Activated naive CD4-positive, alpha-beta T cell treated with anti-CD3 and anti-CD28 coated beads, Interleukin-2, amount 50 U/mL, for 72 hours (primary cell): ENCODE results near the gene MAP3K14. TPM values are rescaled to one million over a fixed set of nuclear protein-coding genes. Genes with fewer than 3 reads are reported as not detected.

Experiments
- ATAC-seq, 2 donors: fragments of 150-1000 bp; cut with Tn5 transposase; 2 replicates each; pipeline ENCODE4 v1.10.0; 2021; ENCODE audit warnings: mild to moderate bottlenecking in 2 of 2, moderate library complexity in 2 of 2
- DNase-seq, 2 donors: peaks; one replicate each; pipeline ENCODE4 v3.0.0; 2021 to 2022; ENCODE audit warnings: low spot score in 2 of 2
- H3K27ac Mint-ChIP-seq, 2 donors: one replicate each; pipeline ENCODE4 v1.8.0; 2022; ENCODE audit warnings: mild to moderate bottlenecking in 2 of 2, mixed read lengths in 2 of 2
- H3K36me3 Mint-ChIP-seq, 2 donors: one replicate each; pipeline ENCODE4 v1.8.0; 2022; ENCODE audit warnings: mixed read lengths in 2 of 2
- H3K9me3 Mint-ChIP-seq, 2 donors: one replicate each; pipeline ENCODE4 v1.8.0; 2022; ENCODE audit warnings: mixed read lengths in 2 of 2
- total RNA-seq, 2 donors: library from RNA; stranded (reverse); gene quantifications; one replicate each; pipeline ENCODE4 v1.2.3, GENCODE V29; 2022

Gene MAP3K14
- total RNA-seq, 2 donors from 2014 or later, result 38.4 to 54.4 TPM

DNA sequence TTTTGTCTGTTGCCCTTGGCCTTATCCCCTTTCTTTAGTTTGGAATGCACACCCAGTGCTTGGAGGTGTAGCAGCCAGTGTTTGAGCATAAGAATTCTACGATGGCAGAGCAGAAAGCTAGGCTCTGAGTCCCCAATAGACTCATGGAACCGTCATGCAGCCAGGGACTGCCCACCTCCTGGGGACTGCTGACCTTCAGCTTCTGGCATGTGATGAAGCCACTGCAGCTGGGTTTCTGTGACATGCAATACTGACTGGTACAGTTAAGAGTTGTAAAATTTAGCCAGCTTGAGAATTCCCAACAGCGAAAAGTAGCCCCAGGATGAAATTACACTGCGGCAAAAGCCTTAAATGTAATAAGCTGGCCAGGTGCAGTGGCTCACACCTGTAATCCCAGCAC is 9.0 kb upstream of the MAP3K14 start:
- H3K9me3 Mint-ChIP-seq, result no peaks in the 10 kb centered on the region
- H3K36me3 Mint-ChIP-seq, result no peaks in the 10 kb centered on the region
- ATAC-seq, result no peak
- H3K27ac Mint-ChIP-seq, result no peak overlapping the region
- DNase-seq, result no peak

DNA sequence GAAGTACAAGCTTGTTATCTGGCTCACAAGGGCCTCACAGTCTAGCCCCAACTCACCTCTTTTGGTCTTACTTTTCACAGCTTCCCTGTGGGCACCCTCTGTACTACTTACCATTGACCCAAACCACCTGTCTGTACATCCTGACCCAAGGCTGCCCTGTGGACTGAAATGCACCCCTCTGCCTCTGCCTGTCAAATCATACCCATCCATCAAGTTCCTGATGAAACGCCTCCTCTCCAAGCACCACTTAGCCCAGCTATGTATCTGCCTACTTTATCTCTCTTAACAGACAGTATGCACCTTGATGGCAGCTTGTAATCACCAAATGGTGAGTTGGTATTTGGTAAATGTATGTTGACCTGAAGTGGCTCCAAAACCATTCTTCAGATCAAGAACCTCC is 7.5 kb upstream of the MAP3K14 start:
- H3K27ac Mint-ChIP-seq, result no peak overlapping the region
- DNase-seq (no peak), ATAC-seq (no peak)
- H3K36me3 Mint-ChIP-seq, result no peaks in the 10 kb centered on the region
- H3K9me3 Mint-ChIP-seq, result no peaks in the 10 kb centered on the region

- Mint-ChIP-seq H3K27ac (no peak overlapping the region), H3K36me3 (no peaks in the 10 kb centered on the region), H3K9me3 (no peaks in the 10 kb centered on the region)
- DNase-seq, result no peak
- no peak for ATAC-seq
Observed at GRCh38 chr17:45322168-45322567, 5.3 kb upstream of the MAP3K14 start.

GRCh38 chr17:45320931-45321461 is 4.2 kb upstream of the MAP3K14 start:
- Mint-ChIP-seq H3K27ac (peak overlapping the region in 1 of 2 donors; percentile 19), H3K9me3 (no peaks in the 10 kb centered on the region), H3K36me3 (peaks cover 4% of the 10 kb centered on the region in 2 donors)
- no peak for DNase-seq
- ATAC-seq, result no peak

- no peak for DNase-seq
- ATAC-seq, result no peak
- Mint-ChIP-seq H3K36me3 (peaks cover 10% of the 10 kb centered on the region in 2 donors), H3K27ac (peak overlapping the region in 1 of 2 donors; percentile 19), H3K9me3 (no peaks in the 10 kb centered on the region)
Observed at GRCh38 chr17:45320349-45320930, 3.6 kb upstream of the MAP3K14 start.

GRCh38 chr17:45319239-45319703 is 2.5 kb upstream of the MAP3K14 start:
- DNase-seq (no peak), ATAC-seq (no peak)
- Mint-ChIP-seq H3K27ac (no peak overlapping the region), H3K9me3 (no peaks in the 10 kb centered on the region), H3K36me3 (peaks cover 21% of the 10 kb centered on the region in 2 donors)

GRCh38 chr17:45318561-45319230 is 1.9 kb upstream of the MAP3K14 start:
- Mint-ChIP-seq H3K36me3 (peaks cover 27% of the 10 kb centered on the region in 2 donors), H3K27ac (no peak overlapping the region), H3K9me3 (no peaks in the 10 kb centered on the region)
- no peak for DNase-seq
- no peak for ATAC-seq

- peak; percentile 99 to 100 for DNase-seq
- H3K27ac Mint-ChIP-seq, result peak overlapping the region; percentile 95 to 96
- peak; percentile 74 to 80 for ATAC-seq
- H3K9me3 Mint-ChIP-seq, result no peaks in the 10 kb centered on the region
- peaks cover 27 to 28% of the 10 kb centered on the region in 2 donors for H3K36me3 Mint-ChIP-seq
Observed at GRCh38 chr17:45317111-45317928, 500 bp upstream of the MAP3K14 start.

DNA sequence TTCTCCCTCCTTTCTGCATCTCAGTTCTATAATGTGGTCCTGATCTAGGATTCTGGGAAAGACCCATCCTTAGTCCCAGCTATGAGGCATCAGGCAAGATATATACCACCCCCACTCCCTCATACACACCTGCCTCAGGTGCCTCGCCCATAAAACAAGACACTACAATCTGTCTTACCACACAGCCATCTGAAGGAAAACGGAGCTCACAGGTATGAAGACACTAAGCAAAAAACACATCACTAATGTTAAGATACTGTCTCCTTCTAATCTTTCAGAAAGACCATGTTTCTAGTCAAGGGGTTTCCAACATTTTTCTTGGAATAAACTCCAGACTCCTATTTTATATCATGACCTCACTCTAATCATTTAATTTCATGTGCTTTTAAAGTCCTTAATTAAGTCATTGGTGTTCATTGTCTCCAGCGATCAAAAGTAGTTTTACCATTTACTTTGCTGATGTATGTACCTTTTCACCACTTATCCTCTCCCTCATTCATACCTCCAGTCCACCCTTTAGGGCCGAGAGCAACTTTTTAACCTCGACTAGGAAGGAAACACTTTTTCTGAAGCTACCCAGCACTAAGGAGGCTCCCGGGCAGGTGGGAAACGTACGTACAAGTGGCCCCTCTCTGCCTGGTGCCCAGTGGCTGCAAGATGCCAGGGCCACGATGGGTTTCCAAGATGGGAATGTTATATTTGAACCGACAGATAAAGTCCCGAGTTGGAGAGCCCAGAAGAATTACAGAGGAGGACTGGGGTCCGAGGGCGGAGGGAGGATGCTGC is 979 bp downstream of the MAP3K14 start:
- ATAC-seq (no peak), DNase-seq (no peak)
- Mint-ChIP-seq H3K27ac (peak overlapping the region; percentile 96 to 99), H3K9me3 (no peaks in the 10 kb centered on the region), H3K36me3 (peaks cover 32 to 41% of the 10 kb centered on the region in 2 donors)

- ATAC-seq, result no peak
- peak in 1 of 2 donors; percentile 42 for DNase-seq
- no peaks in the 10 kb centered on the region for H3K9me3 Mint-ChIP-seq
- H3K36me3 Mint-ChIP-seq, result peaks cover 40 to 49% of the 10 kb centered on the region in 2 donors
- H3K27ac Mint-ChIP-seq, result peak overlapping the region; percentile 96 to 99
Observed at GRCh38 chr17:45314741-45315647, 1.8 kb downstream of the MAP3K14 start.

DNA sequence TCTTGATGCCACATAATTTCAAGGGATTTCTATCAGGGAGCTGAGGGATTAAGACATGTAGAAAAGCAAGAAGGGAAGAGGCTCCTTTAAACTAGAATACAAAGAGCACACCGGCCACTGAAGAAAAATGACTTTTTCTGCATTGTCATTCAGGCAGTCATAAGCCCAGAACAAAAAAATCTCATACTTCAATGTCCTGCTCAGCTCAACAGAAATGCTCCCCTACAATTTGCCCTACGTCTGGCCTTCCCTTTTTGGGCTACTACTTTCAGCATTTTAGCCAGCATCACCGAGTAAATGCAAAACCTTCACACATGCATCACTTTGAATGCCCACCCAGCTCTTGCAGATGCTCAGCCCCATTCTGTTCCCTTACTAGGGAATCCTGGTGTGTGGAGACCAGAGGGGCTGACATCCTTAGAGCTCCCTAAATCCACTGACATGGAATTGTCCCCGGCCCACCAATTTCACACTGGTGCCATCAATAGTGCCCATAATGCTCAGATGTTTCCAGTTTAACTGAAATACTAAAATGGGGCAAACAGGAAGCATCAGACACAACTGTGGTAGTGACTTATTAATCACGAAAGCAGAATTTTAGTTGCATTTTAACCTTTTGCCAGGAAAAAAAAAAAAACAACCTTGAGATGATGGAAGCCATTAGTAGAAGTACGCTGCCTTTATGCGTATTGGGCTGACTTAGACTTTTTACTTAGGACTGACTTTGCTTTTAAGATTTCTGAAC is 2.7 kb downstream of the MAP3K14 start:
- ATAC-seq (peak in 1 of 2 donors; percentile 0), DNase-seq (no peak)
- peak overlapping the region; percentile 96 to 99 for H3K27ac Mint-ChIP-seq
- H3K36me3 Mint-ChIP-seq, result peaks cover 46 to 54% of the 10 kb centered on the region in 2 donors
- no peaks in the 10 kb centered on the region for H3K9me3 Mint-ChIP-seq

DNA sequence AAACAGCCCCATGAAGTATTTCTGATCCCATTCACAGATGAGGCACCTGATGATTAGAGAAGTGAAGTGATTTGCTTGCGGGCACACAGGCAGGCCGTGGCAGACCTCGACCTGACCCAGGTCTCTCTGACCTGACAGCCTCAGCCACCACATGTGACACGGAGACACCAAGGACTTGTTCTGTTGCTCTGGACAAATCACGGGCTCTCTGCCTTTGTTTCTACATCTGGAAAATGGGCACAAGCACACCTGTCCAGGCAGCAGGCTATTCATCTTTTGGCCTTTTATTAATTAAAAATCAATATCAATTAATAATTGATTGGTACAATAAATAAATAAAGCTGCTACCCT is 3.4 kb downstream of the MAP3K14 start:
- Mint-ChIP-seq H3K9me3 (no peaks in the 10 kb centered on the region), H3K27ac (peak overlapping the region; percentile 96 to 99), H3K36me3 (peaks cover 49 to 60% of the 10 kb centered on the region in 2 donors)
- ATAC-seq, result no peak
- DNase-seq, result no peak

DNA sequence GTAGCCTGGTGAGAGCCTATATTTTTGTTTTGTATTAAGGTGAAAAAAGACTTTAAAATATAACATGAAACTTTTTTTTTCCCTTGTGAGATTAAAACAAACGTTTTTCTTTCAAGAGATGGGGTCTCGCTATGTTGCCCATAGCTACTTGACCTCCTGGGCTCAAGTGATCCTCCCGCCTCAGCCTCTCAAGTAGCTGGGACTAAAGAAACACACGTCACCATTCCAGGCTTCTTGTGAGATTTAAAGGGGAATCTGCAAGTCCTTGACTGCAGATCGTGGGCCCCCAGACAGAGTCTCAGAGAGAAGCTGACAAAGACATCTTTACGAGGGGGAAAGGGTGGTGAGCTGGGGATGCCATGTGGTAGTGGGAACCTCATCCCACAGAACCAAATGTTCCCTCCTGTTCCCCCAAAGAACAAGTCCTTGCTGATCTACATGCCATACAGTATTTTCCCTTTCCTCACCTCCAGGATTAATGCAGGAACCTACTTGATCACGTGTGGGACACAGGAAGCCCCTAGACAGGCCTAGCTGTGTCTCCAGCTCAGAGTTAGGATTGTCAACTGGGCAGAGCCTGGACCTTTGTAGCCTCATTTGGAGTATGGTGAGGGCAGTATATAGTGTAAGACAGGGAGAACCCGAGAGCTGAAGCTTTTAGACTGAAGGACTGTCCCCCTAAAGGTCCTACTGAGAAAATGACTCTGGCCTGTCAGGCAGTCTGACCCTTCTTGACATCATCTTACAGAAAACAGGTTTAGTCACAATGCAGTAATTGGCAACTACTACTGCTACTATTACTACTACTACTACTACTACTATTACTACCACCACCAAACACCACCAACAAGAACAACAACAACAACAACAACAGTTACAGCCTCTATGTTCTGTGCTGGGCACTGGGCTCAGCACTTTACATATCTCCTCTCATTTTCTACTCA is 4.1 kb downstream of the MAP3K14 start:
- Mint-ChIP-seq H3K36me3 (peaks cover 49 to 67% of the 10 kb centered on the region in 2 donors), H3K27ac (peak overlapping the region; percentile 96 to 99), H3K9me3 (no peaks in the 10 kb centered on the region)
- ATAC-seq (peak in 1 of 2 donors; percentile 15), DNase-seq (peak in 1 of 2 donors; percentile 42)
